Frontal cortex (tissue), 4 donors: ENCODE results near the gene ACHE. TPM values are rescaled to one million over a fixed set of nuclear protein-coding genes. Genes with fewer than 3 reads are reported as not detected.

Experiments
- DNase-seq, 2 donors: peaks; one replicate each; pipeline ENCODE4 v3.0.0; 2012; ENCODE audit warnings: low spot score in 2 of 2
- FAIRE-seq: peaks from 2 replicates; lab custom pipeline; 2012; peaks lifted over from hg19 to GRCh38; lab: Jason Lieb, UNC
- total RNA-seq: library from RNA; depleted of rRNA; stranded (reverse); fragments of >200 nt; gene quantifications from one replicate; pipeline ENCODE4 v1.2.3, GENCODE V29; 2014
- donor health status: control.
- donor health status: control.
- donor health status: control.

Gene ACHE
- total RNA-seq, 1 donor from 2014 or later: 11.0 TPM

DNA sequence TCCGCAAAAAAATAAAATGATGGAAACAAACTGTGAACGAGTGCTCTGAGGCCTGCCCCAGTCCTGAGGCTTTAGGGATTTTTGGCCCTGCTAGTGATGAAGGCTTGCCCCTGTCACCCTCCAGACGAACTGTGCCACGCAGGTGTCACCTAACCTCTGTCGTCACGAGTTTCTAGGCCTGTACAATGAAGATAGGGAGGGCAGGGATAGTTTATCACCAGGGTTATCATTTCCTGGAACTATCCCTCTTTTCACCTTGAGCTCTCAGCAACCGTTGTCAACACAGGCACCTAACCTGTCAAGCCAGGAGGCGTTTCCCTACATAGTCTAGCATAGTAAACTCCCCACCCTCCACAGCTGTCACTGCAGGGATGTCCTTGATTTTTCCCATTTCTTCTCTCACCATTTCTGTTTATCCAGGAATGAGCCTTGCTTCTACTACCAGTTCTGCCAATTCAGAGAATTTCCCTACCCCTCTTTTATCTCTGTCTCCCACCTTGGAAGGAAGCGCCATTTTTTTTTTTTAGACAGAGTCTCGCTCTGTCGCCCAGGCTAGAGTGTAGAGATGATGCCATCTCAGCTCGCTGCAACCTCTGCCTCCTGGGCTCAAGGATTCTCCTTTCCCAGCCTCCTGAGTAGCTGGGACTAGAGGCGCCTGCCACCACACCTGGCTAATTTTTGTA is 2.2 kb upstream of the ACHE start:
- DNase-seq (peak in 1 of 2 donors; percentile 19), FAIRE-seq (no peak)

DNA sequence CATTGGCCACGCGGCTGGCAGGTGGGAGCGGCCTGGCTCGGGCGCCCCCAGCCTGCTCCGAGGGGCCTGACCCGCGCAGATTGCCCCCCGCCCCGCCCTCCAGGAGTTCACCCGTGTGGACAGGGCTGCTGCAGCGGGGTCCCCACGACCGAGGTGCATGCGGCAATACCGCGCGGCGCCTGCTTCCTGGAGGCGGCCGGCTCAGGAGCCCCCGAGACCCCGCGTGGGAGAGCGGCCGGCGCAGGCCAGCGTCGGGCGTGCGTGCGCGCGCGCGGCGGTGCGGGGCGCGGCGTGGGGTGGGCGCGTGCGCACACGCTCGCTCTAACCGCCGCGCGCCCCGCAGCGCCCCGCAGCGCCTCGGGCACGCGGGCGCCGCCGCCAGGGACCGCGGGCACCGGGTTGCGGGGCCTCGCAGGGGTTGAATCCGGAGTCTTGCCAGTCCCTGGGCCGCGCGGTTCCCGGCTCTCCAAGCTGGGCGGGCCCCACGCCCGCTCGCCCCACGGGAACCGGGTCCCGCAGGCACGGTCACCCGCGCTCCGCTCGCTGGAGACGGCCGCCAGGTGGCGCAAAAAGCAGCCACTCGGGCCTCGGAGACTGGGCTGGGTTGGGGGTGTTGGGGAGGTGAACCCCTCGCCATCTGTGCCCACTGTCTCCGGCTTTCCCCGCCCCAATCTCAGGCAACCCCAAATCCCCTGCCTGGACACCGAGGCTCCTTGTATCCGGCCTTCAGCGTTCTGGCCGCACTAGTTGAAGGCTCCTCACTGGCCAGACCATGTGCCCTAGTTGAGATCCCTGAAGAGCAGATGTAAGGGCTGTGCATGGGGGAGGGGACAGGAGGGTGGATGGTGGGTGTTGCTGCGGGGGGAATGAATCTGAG is 1.3 kb upstream of the ACHE start:
- no peak for FAIRE-seq
- peak; percentile 58 to 69 for DNase-seq

DNA sequence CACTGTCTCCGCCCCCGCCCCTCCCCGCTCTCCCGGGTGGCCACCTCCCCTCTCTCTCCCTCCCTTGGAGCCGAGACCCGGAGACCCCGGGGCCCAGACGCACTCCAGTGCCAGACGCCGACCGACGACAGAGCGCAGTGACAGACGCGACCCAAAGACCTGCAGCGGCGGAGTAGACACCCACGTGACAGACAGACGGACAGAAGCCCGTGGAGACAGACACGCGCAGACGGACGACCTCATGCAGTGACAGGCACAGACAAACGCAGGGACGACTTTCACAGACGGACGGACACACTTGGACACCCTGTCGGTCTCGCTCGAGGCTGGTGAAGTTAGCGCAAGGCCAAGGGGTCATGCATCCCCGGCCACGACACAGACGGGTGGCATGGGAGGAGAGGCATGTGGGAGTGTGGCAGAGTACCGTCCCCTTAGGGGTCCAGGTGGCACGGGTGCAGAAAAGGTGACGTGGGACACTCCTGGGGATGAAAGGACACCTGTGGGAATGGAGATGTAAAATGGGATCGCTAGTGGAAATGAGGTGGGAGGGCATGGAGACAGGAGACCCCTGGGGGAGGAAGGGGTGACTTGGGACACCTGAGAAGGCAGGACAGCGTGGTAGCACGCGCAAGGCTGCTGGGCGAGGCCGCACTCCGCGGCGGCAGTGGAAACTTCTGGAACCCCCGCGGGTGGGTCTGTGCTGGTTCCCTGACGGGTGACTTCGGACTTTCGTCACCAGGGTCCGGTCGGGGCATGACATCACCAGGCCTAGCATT is 456 bp upstream of the ACHE start:
- no peak for FAIRE-seq
- peak; percentile 54 to 68 for DNase-seq

DNA sequence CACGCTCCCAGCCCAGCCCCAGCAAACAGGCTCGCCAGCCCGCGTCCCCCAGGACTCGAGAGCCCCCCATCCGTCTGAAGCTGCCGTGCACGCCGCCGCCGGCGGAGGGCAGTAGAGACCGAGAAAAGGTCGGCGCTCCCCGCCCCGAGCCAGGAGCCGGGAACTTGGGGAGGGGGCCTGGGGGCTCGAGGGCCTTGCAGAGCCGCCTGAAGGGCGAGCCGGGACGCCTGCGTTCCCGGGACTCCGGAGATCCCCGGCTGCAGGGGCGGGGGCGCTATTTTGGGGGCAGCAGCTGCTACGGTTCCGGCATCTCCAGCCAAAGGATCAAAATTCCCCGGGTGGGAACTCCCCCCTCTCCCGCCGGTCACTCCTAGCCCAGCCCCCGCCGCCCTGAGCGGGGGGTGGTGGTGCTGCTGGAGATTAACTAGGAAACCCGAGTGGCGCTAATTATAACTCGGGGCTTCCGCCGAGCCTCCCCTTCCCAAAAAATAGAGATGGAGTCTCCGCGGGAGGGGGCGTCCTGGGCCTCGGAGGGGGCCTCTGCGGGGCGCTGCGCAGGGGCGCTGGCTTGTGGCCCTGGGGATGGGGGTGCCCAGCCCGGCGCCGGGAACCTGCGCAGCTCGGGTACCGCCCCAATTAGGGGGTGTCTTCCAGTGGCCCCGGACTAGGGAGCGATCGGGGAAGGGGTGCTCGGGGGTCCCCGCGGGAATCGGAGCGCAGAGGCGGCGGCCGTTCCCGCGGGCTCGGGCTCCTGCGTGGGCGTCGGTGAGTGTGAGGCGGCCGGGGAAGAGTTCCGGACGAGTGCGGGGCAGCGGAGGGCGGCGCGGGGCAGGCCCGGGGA is 608 bp downstream of the ACHE start:
- DNase-seq (peak; percentile 66 to 68), FAIRE-seq (no peak)

DNA sequence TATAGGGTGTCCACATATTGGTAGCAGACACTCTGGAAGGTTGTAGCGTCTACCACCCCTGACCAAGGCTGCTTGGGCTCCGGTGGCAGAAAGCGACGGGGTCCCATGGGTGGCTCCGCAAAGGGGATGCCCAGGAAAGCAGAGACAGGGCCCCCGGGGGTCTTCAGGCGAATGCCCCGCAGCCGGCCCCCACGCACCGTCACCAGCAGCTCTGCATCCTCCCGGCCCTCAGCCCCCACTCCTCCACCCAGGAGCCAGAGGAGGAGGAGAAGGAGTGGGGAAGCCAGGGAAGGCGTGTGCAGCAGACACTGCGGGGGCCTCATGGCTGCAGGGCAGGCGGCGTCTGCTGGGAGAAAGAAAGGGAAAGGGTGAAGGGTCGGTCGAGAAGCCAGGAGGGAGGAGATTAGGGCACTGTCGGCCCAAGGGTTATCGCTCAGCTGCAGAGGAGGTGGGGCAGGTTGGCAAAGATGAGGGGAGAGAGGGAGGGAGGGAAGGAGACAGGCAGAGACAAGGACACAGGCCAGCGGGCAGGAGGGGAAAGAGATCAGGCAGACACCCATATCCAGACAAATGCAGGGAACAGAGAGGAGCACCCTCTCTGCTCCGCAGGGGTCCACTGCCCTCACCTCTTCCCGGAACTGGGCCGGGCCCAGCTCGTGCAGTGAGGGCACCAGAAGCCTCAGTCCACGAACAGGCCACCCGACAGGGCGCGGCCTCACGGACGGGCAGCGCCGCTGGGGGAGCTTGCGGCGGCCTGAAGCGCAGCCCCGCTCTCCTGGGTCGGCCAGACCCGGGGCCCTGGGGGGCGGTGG is 1.6 kb downstream of the ACHE start:
- FAIRE-seq: no peak
- no peak for DNase-seq

DNA sequence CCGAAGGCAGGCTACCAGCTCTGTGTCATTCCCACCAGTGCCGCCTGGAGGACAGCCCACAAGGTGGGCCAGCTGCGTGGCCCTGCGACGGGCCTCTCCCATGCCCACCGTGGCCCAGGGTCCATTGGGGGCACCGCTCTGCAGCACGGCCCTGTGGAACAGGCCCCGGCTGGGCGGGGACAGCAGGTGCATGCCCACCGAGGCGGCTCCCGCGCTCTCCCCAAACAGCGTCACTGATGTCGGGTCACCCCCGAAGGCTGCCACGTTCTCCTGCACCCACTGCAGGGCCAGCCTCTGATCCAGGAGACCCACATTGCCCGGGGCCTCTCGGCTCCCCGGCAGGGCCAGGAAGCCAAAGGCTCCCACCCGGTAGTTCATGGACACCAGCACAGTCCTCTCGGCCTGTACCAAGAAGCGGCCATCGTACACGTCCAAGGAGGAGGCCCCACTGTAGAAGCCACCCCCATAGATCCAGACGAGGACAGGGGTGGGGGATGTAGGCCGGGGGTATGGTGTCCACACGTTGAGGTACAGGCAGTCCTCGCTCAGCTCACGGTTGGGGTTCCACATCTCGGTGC is 2.3 kb downstream of the ACHE start:
- FAIRE-seq (no peak), DNase-seq (no peak)

DNA sequence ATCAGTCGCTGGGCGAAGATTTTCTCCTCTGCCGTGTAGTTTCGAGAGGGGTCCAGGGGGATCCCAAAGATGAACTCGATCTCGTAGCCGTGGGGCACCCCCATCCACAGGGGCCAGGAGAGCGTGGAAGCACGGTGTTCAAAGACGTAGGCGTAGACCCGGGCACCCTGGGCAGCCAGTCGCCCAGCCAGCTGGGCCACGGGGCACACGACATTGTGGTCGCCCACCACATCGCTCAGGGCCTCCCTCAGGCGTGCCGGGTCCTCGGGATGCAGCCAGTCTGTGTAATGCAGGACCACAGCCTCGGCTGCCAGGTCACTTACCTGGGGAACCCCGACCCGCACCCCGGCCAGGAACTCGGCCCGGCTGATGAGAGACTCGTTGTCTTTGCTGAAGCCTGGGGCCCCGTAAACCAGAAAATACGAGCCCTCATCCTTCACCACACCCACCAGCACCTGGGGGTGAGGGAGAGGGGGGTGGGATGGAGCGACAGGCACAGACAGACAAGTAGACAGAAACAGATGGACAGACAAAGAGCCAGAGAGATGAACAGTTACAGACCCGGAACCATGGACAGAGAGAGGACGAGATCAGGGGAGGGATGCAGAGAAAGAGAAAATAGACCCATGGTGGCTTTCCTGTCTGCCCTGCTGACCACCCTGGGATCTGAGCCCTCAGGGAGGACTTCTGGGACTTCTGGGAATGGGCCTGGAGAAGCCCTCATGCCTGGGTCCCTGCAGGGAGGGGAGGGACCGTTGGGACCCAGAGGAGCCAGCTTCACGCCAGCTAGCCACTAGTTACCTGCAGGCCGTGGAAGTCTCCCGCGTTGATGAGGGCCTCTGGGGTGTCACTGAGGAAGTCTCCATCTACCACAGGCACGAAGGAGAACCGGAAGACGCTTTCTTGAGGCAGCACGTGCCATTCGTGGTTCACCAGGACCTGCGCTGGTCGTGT is 3.0 kb downstream of the ACHE start:
- no peak for FAIRE-seq
- DNase-seq: no peak

DNA sequence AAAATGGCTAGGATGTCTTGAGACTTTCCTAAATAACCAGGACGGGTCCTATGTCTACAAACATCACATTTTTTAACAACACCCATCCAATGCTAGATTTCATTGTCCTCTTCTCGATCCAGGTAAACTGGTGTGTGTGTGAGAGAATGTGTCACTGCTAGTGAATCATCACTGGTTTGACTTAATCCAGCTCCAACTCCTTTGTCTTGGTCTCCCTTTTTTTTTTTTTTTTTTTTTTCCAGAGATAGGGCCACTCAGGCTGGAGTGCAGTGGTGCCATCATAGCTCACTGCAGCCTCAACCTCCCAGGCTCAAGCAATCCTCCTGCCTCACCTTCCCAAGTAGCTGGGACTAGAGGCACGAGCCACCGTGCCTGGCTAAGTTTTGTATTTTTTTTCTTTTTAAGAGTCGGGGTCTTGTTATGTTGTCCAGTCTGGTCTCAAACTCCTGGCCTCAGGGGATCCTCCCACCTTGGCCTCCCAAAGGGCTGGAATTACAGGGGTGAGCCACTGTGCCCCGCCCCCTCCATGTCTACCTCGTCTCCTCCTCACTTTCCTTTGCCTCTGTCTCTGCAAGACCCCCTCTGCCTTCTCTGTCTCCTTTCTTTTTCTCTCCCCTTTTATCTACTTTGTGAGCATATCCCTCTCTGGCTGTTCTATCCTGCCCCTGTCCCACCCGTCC is 4.0 kb downstream of the ACHE start:
- DNase-seq (no peak), FAIRE-seq (no peak)

DNA sequence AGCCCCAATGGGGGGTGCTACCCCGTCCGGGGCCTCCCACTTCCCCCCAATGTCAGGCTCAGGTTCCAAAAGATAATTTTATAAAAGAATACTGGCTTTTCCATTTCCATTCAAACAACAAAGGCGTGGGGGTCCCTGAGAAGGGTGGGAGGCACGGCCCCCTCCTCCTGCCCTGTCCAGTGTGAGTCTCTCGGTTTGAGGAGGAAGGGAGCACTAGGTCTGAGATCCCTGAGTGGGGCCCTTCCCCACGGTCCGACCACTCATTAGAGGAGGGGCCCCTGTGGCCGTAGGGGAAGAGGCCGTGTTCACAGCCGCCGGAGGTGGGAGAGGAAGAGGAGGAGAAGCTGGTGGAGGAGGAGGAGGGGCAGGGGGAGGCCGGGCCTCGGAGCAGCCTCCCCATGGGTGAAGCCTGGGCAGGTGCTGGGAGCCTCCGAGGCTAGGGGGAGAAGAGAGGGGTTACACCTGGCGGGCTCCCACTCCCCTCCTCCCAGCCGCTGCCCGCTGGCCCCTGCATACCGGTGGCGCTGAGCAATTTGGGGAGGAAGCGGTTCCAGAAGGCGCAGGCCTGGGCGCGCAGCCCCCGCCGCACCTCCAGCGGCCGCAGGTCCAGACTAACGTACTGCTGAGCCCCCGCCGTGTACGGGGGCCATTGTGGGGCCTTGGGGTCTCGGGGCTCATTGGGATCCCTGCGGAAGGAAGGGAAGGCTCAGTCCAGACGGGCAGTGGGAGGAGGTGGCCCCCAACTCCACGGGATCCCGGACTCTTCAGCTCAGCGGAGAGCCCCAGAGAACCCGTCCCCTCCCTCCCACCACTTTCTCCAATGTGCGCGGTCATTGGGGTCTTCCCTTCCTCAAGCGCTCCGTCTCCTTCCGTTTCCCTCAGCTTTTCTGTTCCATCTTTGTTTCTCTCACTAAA is 4.8 kb downstream of the ACHE start:
- DNase-seq: peak in 1 of 2 donors; percentile 40
- no peak for FAIRE-seq

DNA sequence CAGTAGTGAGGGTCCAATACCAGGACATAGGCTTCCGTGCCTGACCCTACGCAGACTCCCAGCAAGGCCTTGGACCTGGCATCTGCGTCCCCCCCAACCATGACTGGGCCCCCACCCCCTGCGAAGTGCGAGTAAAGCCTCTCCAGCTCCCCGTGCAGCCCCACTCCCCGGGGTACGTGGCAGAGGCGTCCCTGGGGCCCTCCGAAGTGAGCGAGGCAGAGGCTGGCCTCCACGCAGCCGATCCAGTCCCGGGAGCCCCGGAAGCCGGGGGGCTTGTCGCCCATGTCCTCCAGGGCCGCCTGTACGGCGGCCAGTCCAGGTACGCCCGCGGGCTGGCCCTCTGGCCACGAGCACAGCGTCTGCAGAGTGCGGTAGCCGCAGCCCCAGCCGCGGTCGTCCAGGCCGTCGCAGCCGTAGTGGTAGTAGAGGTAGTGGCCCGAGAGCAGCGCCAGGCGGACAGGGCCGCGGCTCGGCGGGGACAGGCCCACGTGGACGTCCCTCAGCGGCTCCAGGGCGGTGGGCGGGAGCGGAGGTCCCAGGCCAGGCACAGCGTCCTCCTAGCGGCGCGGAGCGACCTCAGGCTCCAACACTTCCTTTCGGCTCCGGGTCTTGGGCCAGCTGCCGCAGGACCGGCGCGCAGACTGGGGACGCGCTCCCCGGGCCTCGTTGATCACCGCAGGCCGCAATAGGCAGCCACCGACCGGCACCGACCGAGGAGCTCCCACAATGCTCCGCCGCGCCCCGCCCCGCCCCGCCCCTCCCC is 6.5 kb downstream of the ACHE start, which contains the start of gene UFSP1:
Gene UFSP1, minus strand, starts transcription at position 728 of the 763 bp plus-strand sequence. Its CDS starts 444 bp downstream, at position 284.
- no peak for DNase-seq
- FAIRE-seq: no peak

DNA sequence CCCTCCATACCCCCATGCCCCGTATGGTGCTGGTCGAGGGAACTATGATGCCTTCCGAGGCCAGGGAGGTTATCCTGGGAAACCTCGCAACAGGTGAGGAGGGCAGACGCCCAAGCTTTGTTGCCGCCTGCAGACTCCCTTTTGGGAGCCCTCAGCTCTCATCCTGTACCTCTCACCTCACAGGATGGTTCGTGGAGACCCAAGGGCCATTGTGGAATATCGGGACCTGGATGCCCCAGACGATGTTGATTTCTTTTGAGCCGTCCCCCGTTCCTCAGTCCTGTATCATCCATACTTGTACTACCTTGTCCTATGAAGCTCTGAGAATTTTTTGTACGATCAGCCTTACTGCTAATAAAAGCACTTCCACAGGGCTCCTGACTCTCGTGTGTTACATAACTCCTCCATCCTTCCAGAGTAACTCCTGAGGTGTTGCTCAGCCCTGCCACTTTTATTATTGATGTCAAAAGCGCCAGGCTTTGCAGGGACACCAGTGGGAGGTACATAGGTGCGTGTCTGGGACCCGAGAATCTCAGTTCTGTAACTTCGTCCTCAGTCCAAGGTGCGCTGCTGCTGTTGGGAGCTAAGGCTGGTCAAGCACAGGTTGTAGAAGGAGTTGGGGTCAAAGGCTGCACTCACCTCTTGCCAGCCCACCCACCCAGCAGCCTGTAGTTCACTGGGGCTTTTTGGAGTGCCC is 7.2 kb downstream of the ACHE start:
- DNase-seq (peak in 1 of 2 donors; percentile 35), FAIRE-seq (no peak)

DNA sequence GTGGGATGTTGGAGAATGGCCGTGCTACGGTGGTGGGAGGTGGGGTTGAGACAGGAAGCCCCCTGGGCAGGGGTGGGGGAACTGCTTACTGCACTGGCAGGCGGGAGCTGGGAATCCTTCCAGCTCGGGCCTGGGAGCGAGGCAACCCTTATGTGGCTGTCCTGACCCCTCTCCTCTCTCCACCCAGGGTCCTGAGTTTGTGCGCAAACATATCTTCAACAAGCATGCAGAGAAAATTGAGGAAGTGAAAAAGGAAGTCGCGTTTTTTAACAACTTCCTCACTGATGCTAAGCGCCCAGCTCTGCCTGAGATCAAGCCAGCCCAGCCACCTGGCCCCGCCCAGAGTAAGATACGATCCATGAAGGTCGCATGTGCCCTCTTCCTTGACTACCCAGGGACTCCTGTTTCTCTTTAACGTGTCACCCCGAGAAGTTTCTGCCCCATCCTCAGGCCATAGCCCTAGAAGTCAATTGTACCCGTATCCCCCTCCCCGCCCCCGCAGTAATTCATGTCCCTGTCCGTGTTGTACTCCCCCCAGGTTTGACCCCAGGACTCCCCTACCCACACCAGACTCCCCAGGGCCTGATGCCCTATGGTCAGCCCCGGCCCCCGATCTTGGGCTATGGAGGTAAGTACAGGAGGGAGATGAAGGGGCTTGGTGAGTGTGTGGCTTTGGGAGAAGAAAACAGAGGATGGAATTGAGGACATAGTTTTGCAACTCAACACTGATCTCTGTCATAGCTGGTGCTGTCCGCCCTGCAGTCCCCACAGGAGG is 8.0 kb downstream of the ACHE start:
- FAIRE-seq: no peak
- peak in 1 of 2 donors; percentile 48 for DNase-seq

DNA sequence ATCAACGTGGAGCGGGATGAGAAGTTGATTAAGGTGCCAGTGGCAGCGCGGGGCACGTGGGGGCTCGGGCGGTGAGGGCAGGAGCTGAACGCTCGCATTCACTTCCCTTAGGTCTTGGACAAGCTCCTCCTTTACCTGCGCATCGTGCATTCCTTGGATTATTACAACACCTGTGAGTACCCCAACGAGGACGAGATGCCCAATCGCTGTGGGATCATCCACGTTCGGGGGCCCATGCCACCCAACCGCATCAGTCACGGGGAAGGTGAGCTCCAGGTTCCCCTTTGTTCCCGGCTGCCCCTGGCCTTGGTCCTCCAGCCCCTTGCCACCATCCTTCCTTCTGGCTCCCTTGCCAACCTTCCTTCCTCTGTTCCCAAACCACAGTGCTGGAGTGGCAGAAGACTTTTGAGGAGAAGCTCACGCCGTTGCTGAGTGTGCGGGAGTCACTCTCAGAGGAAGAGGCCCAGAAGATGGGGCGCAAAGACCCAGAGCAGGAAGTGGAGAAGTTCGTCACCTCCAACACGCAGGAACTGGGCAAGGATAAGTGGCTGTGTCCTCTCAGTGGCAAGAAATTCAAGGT is 8.7 kb downstream of the ACHE start:
- no peak for FAIRE-seq

More for the DNA sequence above, 8.7 kb downstream of the ACHE start:
- DNase-seq: no peak
